HG03342 (cell line): ENCODE data around the gene SLC35G2.
A peak's percentile ranks its signal among the peaks of the same experiment; 100 is the strongest.
"Not testable (repeated sequence)": the region's sequence is repeated elsewhere in the genome, so short reads cannot be mapped to it uniquely, and the experiment has no call there.

ENCODE experiments used
- ATAC-seq: cut with Tn5 transposase; IDR thresholded peaks from one replicate; pipeline ENCODE4 v1.9.1; 2021; ENCODE audit warnings: mild to moderate bottlenecking, moderate library complexity; ENCODE audit not compliant: unreplicated experiment

The SLC35G2 gene

DNA sequence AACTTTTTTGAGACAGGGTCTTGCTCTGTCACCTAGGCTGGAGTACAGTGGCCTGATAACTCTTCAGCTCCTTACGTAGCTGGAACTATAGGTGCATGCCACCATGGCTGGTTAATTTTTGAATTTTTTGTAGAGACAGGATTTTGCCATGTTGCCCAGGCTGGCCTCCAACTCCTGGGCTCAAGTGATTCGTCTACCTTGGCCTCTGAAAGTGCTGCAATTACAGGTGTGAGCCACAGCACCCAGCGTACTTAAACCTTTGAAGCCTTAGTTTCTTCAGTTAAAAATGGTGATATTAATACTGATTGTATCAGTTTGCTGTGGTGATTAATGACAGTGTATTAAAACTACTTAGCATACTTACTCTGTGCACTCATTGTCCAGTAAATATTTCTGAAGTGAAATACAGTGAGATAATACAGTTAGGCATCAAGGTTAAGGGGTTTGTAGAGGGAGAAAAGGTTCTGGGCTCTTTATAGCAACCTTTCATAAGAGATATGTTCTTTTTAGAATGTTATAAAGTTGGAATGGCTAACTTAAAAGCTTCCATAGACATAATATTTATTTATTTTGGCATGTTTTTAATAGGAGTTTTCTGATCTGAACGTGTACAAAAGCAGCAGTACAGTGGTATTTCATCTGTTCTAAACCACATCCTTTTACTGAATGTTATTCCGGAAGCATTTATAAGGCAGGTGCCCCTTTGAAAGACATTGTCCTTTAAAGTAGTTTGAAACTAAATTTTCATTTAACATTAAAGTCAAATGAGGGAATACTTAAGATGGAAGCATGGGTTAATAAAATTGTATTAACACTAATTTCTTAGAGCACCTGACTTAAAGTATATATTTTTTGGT, 66.7 kb downstream of the SLC35G2 start:
- peak; percentile 45 for ATAC-seq

DNA sequence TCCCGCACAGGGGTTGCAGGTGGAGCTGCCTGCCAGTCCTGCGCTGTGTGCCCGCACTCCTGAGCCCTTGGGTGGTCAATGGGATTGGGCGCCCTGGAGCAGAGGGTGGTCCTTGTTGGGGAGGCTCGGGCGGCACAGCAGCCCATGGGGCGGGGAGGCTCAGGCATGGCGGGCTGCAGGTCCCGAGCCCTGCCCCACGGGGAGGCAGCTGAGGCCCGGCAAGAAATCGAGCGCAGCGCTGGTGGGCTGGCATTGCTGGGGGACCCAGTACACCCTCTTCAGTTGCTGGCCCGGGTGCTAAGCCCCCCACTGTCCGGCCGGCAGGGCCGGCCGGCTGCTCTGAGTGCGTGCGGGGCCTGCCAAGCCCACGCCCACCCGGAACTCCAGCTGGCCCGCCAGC, 71.0 kb downstream of the SLC35G2 start:
- ATAC-seq, result no peak

DNA sequence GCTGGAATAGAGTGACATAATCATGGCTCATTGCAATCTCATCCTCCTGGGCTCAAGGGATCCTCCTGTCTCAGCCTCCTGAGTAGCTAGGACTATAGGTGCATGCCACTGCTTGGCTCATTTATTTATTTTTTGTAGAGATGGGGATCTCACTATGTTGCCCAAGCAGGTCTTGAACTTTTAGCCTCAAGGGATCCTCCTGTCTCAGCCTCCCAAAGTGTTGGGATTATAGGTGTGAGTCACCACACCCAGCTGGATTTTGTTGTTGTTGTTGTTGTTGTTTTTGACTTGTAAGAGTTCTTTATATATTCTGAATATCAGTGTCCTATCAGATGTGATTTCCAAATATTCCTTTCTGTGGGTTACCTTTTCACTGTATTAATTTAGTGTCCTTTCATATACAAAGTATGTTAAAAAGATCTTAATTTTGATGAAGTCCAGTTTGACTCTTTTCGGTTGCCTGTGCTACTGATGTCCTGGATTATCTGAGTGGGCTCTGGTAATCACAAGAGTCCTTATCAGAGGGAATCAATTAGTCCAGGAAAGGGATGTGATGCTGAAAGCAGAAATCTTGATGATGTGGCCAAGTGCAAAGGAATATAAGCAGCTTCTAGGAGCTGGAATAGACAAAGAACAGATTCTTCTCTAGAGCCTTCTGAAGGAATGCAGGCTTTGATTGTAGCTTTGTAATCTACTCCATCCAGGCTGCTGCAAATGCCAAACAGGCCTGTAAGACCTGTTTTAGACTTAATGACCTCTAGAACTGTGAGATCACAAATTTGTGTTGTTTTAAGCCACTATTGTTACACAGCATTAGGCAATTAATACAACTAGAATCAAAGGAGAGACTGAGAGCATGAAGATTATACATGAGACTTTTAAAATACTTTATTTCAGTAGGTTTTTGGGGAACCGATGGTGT, 73.3 kb downstream of the SLC35G2 start:
- no peak for ATAC-seq

GRCh38 chr3:136893848-136894443, 75.0 kb downstream of the SLC35G2 start:
- ATAC-seq, result no peak

GRCh38 chr3:136897171-136897570, 78.2 kb downstream of the SLC35G2 start:
- ATAC-seq, result not testable (repeated sequence)

DNA sequence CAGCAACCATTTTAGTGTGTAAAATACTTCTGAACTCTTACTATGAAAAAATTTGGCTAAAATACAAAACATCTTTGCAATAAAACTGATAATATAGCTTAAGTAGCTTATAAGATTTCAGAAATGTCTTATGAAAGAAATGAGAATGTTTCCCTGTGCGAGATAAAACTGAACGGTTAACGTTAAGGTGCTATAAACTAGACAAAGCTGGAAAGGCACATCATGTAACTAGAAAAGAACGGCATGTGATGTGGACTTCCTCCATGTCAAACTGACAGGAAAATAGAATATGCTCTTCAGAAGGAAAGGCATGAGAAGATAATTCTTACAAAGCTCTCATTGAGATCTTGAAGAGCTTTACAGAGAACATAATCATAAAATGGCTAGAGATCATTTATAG, 79.6 kb downstream of the SLC35G2 start:
- ATAC-seq, result no peak

DNA sequence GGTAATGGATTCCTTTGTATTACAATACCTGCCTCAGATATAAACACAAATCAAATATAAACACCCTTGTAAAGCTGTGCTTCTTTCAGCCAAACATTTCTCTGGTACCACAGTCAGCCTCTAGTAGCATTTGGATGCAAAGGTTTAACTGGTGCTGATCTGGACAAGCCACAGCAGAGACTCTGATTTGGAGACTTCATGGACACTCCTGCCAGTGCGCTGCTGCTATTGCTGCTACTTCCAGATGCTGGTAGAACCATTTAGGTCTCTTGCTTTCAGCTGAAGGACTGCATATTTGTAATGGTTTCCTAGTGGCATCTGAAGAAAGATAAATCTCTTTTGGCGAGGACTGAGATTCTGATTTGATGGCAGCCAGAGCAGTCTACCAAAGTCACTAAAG, 80.0 kb downstream of the SLC35G2 start:
- no peak for ATAC-seq

DNA sequence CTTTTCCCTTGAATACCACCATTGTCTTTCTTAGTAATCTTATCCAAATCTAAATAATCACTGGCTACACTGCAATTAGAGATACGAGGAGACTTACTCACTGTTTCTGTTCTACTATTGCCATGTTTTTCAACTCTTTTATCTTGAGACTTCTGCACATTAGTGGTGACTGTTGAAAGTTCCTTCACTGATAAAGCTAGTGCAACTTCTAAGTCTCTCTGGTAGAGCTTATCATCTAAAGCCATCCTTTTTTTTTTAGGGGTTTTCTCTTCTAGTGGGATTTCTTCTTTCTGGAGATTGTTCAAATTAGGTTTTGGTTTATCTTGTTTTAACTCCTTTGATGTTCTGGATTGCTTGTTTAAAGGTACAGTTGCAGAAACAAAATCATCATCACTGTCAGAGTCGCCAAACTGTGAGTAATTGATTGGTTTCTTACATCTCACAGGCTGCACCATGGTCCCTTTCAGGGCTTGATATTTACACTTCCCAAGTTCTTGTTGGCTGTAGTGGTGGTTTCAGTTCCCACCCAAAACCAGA, 80.8 kb downstream of the SLC35G2 start:
- ATAC-seq, result no peak

DNA sequence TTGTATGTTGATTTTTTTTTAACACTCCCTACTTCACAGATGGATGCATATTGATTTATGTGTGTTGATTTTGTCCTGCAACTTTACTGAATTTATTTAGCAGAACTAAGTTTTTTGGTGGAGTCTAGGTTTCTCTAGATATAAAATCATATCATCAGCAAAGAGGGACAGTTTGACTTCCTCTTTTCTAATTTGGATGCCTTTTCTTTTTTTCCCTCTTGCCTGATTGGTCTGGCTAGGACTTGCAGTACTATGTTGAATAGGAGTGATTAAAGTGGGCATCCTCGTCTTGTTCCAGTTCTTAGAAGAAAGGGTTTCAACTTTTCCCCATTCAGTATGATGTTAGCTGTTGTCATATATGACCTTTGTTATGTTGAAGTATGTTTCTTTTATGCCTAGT, 81.8 kb downstream of the SLC35G2 start:
- ATAC-seq, result not testable (repeated sequence)

- no peak for ATAC-seq
These were observed 82.5 kb downstream of the SLC35G2 start for GRCh38 chr3:136901391-136901790.

DNA sequence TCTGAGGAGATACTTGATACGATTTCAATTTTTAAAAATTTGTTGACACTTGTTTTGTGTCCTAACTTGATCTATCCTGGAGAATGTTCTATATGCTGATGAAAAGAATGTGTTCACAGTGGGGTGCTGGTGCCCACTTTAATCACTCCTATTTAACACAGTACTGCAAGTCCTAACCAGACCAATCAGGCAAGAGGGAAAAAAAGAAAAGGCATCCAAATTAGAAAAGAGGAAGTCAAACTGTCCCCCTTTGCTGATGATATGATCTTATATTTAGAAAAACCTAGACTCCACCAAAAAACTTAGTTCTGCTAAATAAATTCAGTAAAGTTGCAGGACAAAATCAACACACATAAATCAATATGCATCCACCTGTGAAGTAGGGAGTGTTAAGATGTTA, 83.6 kb downstream of the SLC35G2 start:
- ATAC-seq, result not testable (repeated sequence)

DNA sequence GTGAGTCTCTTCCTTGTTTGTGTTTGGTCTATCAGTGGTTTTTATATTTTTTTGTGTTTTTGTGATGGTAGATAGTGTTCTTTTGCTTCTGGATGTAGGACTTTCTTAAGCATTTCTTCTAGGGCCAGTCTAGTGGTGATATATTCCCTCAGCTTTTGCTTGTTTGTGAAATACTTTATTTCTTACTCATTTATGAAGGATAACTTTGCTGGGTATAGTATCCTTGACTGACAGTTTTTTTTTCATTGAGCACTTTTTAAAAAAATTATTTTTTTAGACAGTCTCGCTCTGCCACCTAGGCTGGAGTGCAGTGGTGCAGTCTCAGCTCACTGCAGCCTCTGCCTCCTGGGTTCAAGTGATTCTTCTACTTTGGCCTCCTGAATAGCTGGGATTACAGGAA, 85.0 kb downstream of the SLC35G2 start:
- ATAC-seq, result no peak

DNA sequence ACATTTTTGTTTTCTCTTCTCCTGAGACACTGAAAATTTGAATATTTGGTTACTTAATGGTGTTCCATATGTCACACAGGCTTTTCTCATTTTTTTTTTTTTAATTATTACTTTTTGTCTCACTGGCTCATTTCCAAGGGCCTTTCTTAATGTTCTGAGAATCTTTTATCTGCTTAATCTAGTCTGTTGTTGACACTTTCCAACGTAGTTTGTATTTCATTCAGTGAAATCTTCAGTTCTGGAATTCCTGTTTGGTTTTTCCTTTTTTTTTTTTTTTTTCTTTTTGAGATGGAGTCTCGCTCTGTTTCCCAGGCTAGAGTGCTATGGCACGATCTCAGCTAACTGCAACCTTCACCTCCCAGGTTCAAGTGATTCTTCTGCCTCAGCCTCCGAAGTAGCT, 85.8 kb downstream of the SLC35G2 start:
- no peak for ATAC-seq
